ENCODE data around the gene HMGCLL1. TPM values are rescaled to one million over a fixed set of nuclear protein-coding genes. Genes with fewer than 3 reads are reported as not detected.

HMGCLL1 gene
- total RNA-seq, 4 donors from 2014 or later, result 0.83 to 4.3 (median 1.6) TPM

- Histone ChIP-seq H3K27ac (replicated peaks in 1 of 4) (no peak overlapping the region), H3K9me3 (no peaks in the 10 kb centered on the region), H3K27me3 (no peaks in the 10 kb centered on the region), H3K36me3 (no peaks in the 10 kb centered on the region), H3K4me1 (peaks cover 0 to 19% (median 12%) of the 10 kb centered on the region in 4 donors), H3K4me3 (no peak overlapping the region)
- 75% methylated on average over 3 of the region's 3 CpGs for WGBS
- intact Hi-C loops (cut with DNase I), result loop anchor here (5.0 to 10.0 kb wide), 2 partner anchors 438 to 846 kb away; no protein-coding TSS in a partner anchor
- no peak for DNase-seq (ENCODE audit: extremely low spot score)
- TF ChIP-seq POLR2A (IDR thresholded peaks at IDR 0.05; ENCODE audit: low read depth) (no peak), POLR2AphosphoS5 (IDR thresholded peaks at IDR 0.05) (no peak), EP300 (IDR thresholded peaks at IDR 0.05) (no peak)
- TF ChIP-seq, protein P1, sequence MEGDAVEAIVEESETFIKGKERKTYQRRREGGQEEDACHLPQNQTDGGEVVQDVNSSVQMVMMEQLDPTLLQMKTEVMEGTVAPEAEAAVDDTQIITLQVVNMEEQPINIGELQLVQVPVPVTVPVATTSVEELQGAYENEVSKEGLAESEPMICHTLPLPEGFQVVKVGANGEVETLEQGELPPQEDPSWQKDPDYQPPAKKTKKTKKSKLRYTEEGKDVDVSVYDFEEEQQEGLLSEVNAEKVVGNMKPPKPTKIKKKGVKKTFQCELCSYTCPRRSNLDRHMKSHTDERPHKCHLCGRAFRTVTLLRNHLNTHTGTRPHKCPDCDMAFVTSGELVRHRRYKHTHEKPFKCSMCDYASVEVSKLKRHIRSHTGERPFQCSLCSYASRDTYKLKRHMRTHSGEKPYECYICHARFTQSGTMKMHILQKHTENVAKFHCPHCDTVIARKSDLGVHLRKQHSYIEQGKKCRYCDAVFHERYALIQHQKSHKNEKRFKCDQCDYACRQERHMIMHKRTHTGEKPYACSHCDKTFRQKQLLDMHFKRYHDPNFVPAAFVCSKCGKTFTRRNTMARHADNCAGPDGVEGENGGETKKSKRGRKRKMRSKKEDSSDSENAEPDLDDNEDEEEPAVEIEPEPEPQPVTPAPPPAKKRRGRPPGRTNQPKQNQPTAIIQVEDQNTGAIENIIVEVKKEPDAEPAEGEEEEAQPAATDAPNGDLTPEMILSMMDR (IDR thresholded peaks at IDR 0.05), result no peak
Observed at GRCh38 chr6:55449225-55449624, 129.8 kb downstream of the HMGCLL1 start.

- Histone ChIP-seq H3K36me3 (no peaks in the 10 kb centered on the region), H3K4me1 (peaks cover 0 to 19% (median 12%) of the 10 kb centered on the region in 4 donors), H3K27ac (replicated peaks in 1 of 4) (no peak overlapping the region), H3K27me3 (no peaks in the 10 kb centered on the region), H3K9me3 (no peaks in the 10 kb centered on the region), H3K4me3 (no peak overlapping the region)
- DNase-seq (ENCODE audit: extremely low spot score), result no peak
- TF ChIP-seq EP300 (IDR thresholded peaks at IDR 0.05), result no peak
- intact Hi-C loops (cut with DNase I), result loop anchor here (5.0 to 10.0 kb wide), 2 partner anchors 439 to 846 kb away; no protein-coding TSS in a partner anchor
Observed at GRCh38 chr6:55448451-55448850, 130.5 kb downstream of the HMGCLL1 start.

- Histone ChIP-seq H3K27ac (replicated peaks in 1 of 4) (no peak overlapping the region), H3K36me3 (no peaks in the 10 kb centered on the region), H3K9me3 (no peaks in the 10 kb centered on the region), H3K27me3 (no peaks in the 10 kb centered on the region), H3K4me1 (peaks cover 0 to 19% (median 12%) of the 10 kb centered on the region in 4 donors), H3K4me3 (no peak overlapping the region)
- 86% methylated on average over 3 of the region's 3 CpGs for WGBS
- no peak for TF ChIP-seq EP300 (IDR thresholded peaks at IDR 0.05)
- TF ChIP-seq, protein P1 (IDR thresholded peaks at IDR 0.05), result no peak
- TF ChIP-seq POLR2AphosphoS5 (IDR thresholded peaks at IDR 0.05), result no peak
- TF ChIP-seq POLR2A (IDR thresholded peaks at IDR 0.05; ENCODE audit: low read depth), result no peak
- intact Hi-C loops (cut with DNase I), result loop anchor here (5.0 to 10.0 kb wide), 2 partner anchors 439 to 847 kb away; no protein-coding TSS in a partner anchor
- DNase-seq (ENCODE audit: extremely low spot score), result no peak
Observed at GRCh38 chr6:55447891-55448290, 131.1 kb downstream of the HMGCLL1 start.

- no peak for DNase-seq (ENCODE audit: extremely low spot score)
- Histone ChIP-seq H3K27me3 (no peaks in the 10 kb centered on the region), H3K4me1 (peaks cover 0 to 12% (median 7%) of the 10 kb centered on the region in 4 donors), H3K27ac (replicated peaks in 1 of 4) (no peak overlapping the region), H3K9me3 (no peaks in the 10 kb centered on the region), H3K36me3 (no peaks in the 10 kb centered on the region), H3K4me3 (no peak overlapping the region)
- TF ChIP-seq POLR2A (IDR thresholded peaks at IDR 0.05; ENCODE audit: low read depth), result no peak
- TF ChIP-seq, protein P1 (IDR thresholded peaks at IDR 0.05), result peak; percentile 47 to 61 (median 50)
- 0% methylated on average over 1 of the region's 1 CpG for WGBS
- intact Hi-C loops (cut with DNase I), result loop anchor here (2.0 to 10.0 kb wide), 3 partner anchors 442 to 849 kb away; no protein-coding TSS in a partner anchor
Observed at GRCh38 chr6:55445648-55446204, 133.3 kb downstream of the HMGCLL1 start.

DNA sequence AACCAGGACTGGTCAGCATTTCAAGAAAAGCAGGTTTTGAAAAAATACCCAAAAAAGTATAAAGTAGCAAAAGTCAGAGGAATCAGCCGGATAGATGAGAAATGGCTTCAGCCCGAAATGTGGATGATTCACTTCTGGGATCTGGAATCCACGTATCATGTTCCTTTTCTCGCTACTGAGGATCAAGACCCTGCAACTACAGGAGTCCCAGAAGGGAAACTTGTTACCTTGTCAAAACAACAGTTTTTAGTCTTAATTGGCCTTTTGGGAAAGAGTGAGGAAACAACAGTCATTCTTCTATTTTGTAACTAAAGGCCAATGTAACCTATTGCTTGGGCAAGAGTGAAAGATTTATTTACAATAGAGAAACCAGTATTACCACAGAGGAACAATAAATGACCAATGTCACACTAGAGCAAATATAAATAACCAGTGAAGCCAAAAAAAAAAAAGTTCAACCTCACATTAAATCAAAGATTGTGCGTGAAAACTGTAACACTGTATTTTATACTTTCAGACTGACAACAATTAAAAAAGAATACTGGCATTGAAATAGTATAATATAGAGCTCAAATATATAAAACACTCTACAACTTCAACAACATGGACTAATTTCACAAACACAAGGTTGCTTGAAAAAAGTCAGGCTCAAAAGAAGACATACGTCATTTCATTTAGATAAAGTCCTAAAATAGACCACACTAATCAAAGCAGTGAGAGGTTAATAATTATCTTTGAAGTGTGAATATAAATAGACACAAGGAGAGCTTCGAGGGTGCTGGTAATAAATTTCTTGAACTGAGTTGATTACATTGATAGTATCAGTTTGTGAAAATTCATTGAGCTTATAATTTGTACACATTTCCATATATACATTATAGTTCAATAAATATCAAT lies 135.5 kb downstream of the HMGCLL1 start:
- H3K36me3 ChIP-seq, result no peaks in the 10 kb centered on the region
- H3K4me1 ChIP-seq, result peaks cover 0 to 5% (median under 1%) of the 10 kb centered on the region in 4 donors
- TF ChIP-seq POLR2A (IDR thresholded peaks at IDR 0.05; ENCODE audit: low read depth) (no peak), POLR2AphosphoS5 (IDR thresholded peaks at IDR 0.05) (no peak), EP300 (IDR thresholded peaks at IDR 0.05) (no peak)
- TF ChIP-seq, protein P1 (IDR thresholded peaks at IDR 0.05), result no peak
- no peak overlapping the region for H3K4me3 ChIP-seq
- 81% methylated on average over 7 of the region's 7 CpGs for WGBS
- H3K27me3 ChIP-seq, result no peaks in the 10 kb centered on the region
- no peak for DNase-seq (ENCODE audit: extremely low spot score)
- intact Hi-C loops (cut with DNase I), result loop anchor here (2.0 to 10.0 kb wide), 2 partner anchors 511 to 851 kb away; no protein-coding TSS in a partner anchor
- H3K27ac ChIP-seq (replicated peaks in 1 of 4), result no peak overlapping the region
- H3K9me3 ChIP-seq, result no peaks in the 10 kb centered on the region

Measured in esophagus muscularis mucosa (tissue), 4 donors.